HepG2 (cell line): ENCODE results near the gene IQCM. TPM values are rescaled to one million over a fixed set of nuclear protein-coding genes. Genes with fewer than 3 reads are reported as not detected.

Source experiments
- ATAC-seq: fragments of 200-7000 bp; cut with Tn5 transposase; 3 replicates; pipeline ENCODE4 v1.9.1; 2020; ENCODE audit warnings: mild to moderate bottlenecking, moderate library complexity
- BruUV-seq: library from RNA; stranded (reverse); fragments of 400-500 nt; replicated peaks from 2 replicates; lab custom pipeline; 2021; lab: Mats Ljungman, UMichigan
- CTCF ChIA-PET: fragments of 300-600 bp; formaldehyde crosslinking; extraction: SDS; loops from one replicate; lab custom pipeline; 2021; ENCODE audit warnings: low total read pairs, inconsistent platforms, low intra/inter-chr PET ratio; lab: Yijun Ruan, JAX
- POLR2A ChIA-PET: fragments of 350-600 bp; sonication (Branson Sonifier 250); formaldehyde crosslinking; loops from one replicate; lab custom pipeline; 2020; ENCODE audit warnings: antibody characterized with exemption, inconsistent platforms; lab: Yijun Ruan, JAX
- DNase-seq: peaks from one replicate; pipeline ENCODE4 v3.0.0-alpha.2; 2015; ENCODE audit warnings: low spot score
- FAIRE-seq: peaks from 3 replicates; lab custom pipeline; 2011; peaks lifted over from hg19 to GRCh38; lab: Jason Lieb, UNC
- H2AFZ ChIP-seq: one replicate; pipeline ENCODE4 v1.6.1; 2011; ENCODE audit warnings: low read length, inconsistent platforms
- H3K27ac ChIP-seq: fragments of 300-600 bp; 3 replicates; pipeline ENCODE4 v1.8.0; 2011; ENCODE audit warnings: mixed run types, mild to moderate bottlenecking, mixed read lengths, low read length, inconsistent platforms; ENCODE audit not compliant: insufficient read depth; ENCODE audit errors: extremely low read length
- H3K27me3 ChIP-seq, 2 experiments: fragments of 200-600 bp in 1 of 2; 2 replicates in 1 of 2; 3 replicates in 1 of 2; pipeline versions ENCODE4 v1.6.0 to v1.8.0; 2011; ENCODE audit warnings: low read length in 2 of 2, mild to moderate bottlenecking in 2 of 2, moderate library complexity in 2 of 2, inconsistent platforms in 1 of 2; ENCODE audit not compliant: insufficient read depth in 2 of 2, control insufficient read depth in 1 of 2
- H3K36me3 ChIP-seq, 2 experiments: fragments of 200-600 bp in 1 of 2; replicated peaks in 1 of 2; 2 replicates in 1 of 2; 3 replicates in 1 of 2; pipeline versions ENCODE4 v1.5.1 to v1.8.0; 2011; ENCODE audit warnings: low read length in 2 of 2, inconsistent platforms in 1 of 2; ENCODE audit not compliant: insufficient read depth in 2 of 2, control insufficient read depth in 1 of 2
- H3K4me1 ChIP-seq: 2 replicates; pipeline ENCODE4 v1.5.1; 2012; ENCODE audit warnings: low read length, inconsistent platforms; ENCODE audit not compliant: insufficient read depth
- H3K4me2 ChIP-seq: 2 replicates; pipeline ENCODE4 v1.6.0; 2011; ENCODE audit warnings: low read depth, low read length, inconsistent platforms
- H3K4me3 ChIP-seq, 3 experiments: fragments of 200-600 bp in 1 of 3; sonication (generic), shearing (Covaris generic) in 1 of 3; replicated peaks in 1 of 3; 2 replicates each; pipeline ENCODE4 v1.5.1; 2011 to 2016; ENCODE audit warnings: low read length in 3 of 3, inconsistent platforms in 2 of 3, low read depth in 2 of 3, mild to moderate bottlenecking in 2 of 3, control low read depth in 1 of 3, mixed read lengths in 1 of 3; ENCODE audit not compliant: insufficient read depth in 1 of 3
- H3K79me2 ChIP-seq: one replicate; pipeline ENCODE4 v1.6.1; 2011; ENCODE audit warnings: low read length, inconsistent platforms; ENCODE audit not compliant: insufficient read depth
- H3K9ac ChIP-seq: 2 replicates; pipeline ENCODE4 v1.6.0; 2011; ENCODE audit warnings: mild to moderate bottlenecking, low read depth, low read length, inconsistent platforms; ENCODE audit not compliant: insufficient read depth
- H3K9me3 ChIP-seq: 2 replicates; pipeline ENCODE4 v1.5.1; 2012; ENCODE audit warnings: mild to moderate bottlenecking, low read length
- H4K20me1 ChIP-seq: 2 replicates; pipeline ENCODE4 v1.6.0; 2011; ENCODE audit warnings: inconsistent platforms, mild to moderate bottlenecking, low read length, moderate library complexity; ENCODE audit not compliant: insufficient read depth
- ARNT2 ChIP-seq: sonication (generic); formaldehyde crosslinking; IDR thresholded peaks from 2 replicates; pipeline ENCODE4 v1.8.0; 2022; ENCODE audit warnings: mild to moderate bottlenecking, low read depth, missing genetic modification reagents, moderate library complexity
- ATRX ChIP-seq: sonication (generic); formaldehyde crosslinking; IDR thresholded peaks from 2 replicates; pipeline ENCODE4 v1.4.0; 2020; ENCODE audit warnings: missing genetic modification reagents, borderline replicate concordance
- CEBPB ChIP-seq: IDR thresholded peaks from 2 replicates; pipeline ENCODE4 v1.6.1; 2011; ENCODE audit warnings: low read depth, low read length, improper control_type of control experiment, borderline replicate concordance
- CHD2 ChIP-seq: IDR thresholded peaks from 2 replicates; pipeline ENCODE4 v1.6.1; 2011; ENCODE audit warnings: low read depth, low read length, improper control_type of control experiment
- DRAP1 ChIP-seq: IDR thresholded peaks from 2 replicates; pipeline ENCODE4 v1.6.1; 2016; ENCODE audit warnings: missing genetic modification reagents, missing compliant biosample characterization
- FOXP1 ChIP-seq, 2 experiments: fragments of 450-650 bp in 1 of 2; IDR thresholded peaks; 2 replicates each; pipeline ENCODE4 v1.6.1; 2017 to 2018; ENCODE audit warnings: antibody characterized with exemption in 1 of 2
- GABPA ChIP-seq, 2 experiments: IDR thresholded peaks; 2 replicates each; pipeline ENCODE4 v1.6.1; 2011 to 2016; ENCODE audit warnings: low read depth in 2 of 2, low read length in 1 of 2, missing biosample characterization in 1 of 2, missing genetic modification characterization in 1 of 2
- HHEX ChIP-seq: IDR thresholded peaks from 2 replicates; pipeline ENCODE4 v1.6.1; 2016; ENCODE audit warnings: control low read depth
- NCOA1 ChIP-seq: sonication (generic); formaldehyde crosslinking; IDR thresholded peaks from 2 replicates; pipeline ENCODE4 v1.9.0; 2021; ENCODE audit warnings: missing genetic modification reagents
- NFIC ChIP-seq: IDR thresholded peaks from 2 replicates; pipeline ENCODE4 v1.6.1; 2012; ENCODE audit warnings: mild to moderate bottlenecking, low read length, inconsistent platforms
- SALL2 ChIP-seq: sonication (generic); formaldehyde crosslinking; IDR thresholded peaks from 2 replicates; pipeline ENCODE4 v1.8.1; 2023; ENCODE audit warnings: mild to moderate bottlenecking, missing genetic modification reagents, inconsistent platforms
- TARDBP ChIP-seq: sonication (generic); formaldehyde crosslinking; IDR thresholded peaks from 2 replicates; pipeline ENCODE4 v1.8.0; 2022; ENCODE audit warnings: mild to moderate bottlenecking, missing genetic modification reagents
- TBP ChIP-seq: sonication (generic); formaldehyde crosslinking; IDR thresholded peaks from 2 replicates; pipeline ENCODE4 v1.5.0; 2020; ENCODE audit warnings: missing genetic modification reagents
- TP53 ChIP-seq: sonication (generic); formaldehyde crosslinking; conservative IDR thresholded peaks from 2 replicates; pipeline ENCODE4 v1.4.0; 2020; ENCODE audit warnings: missing genetic modification reagents
- ZNF232 ChIP-seq: sonication (generic); formaldehyde crosslinking; IDR thresholded peaks from 2 replicates; pipeline ENCODE4 v1.4.0; 2020; ENCODE audit warnings: missing genetic modification reagents, borderline replicate concordance
- ZNF543 ChIP-seq: sonication (generic); formaldehyde crosslinking; IDR thresholded peaks from 2 replicates; pipeline ENCODE4 v1.4.0; 2020; ENCODE audit warnings: mild to moderate bottlenecking, missing genetic modification reagents
- WGBS: methylation state at CpG from one replicate; pipeline ENCODE4 v1.1.6; 2017; ENCODE audit warnings: low lambda C conversion rate; 5-methylcytosine and 5-hydroxymethylcytosine counted together
- in situ Hi-C: cut with HindIII; loops from 2 replicates; pipeline ENCODE4 v1.10.0; 2017; ENCODE audit warnings: low pct_unique_long_range_greater_than_20kb; ENCODE audit not compliant: extremely low pct_ligation_motif_present
- intact Hi-C: fragments of 100-400 bp; cut with micrococcal nuclease; formaldehyde crosslinking; loops from one replicate; pipeline ENCODE4 v1.10.0; 2022; ENCODE audit not compliant: unreplicated experiment
- polyA plus RNA-seq, 8 experiments: library from polyadenylated mRNA; depleted of rRNA in 3 of 8; stranded (reverse) in 7 of 8; unstranded in 1 of 8; fragments of >200 nt; fragmentation: Illumina TruSeq in 4 of 8; extraction: Trizol in 4 of 8; gene quantifications; 2 replicates each; pipeline versions ENCODE4 v1.2.1 to v1.2.3, GENCODE V29; 2011 to 2016; ENCODE audit warnings: low read depth in 4 of 8, missing spikeins in 1 of 8, mixed read lengths in 1 of 8; ENCODE audit not compliant: insufficient read depth in 1 of 8
- total RNA-seq, 5 experiments: library from RNA; depleted of rRNA; stranded (reverse); fragments of >200 nt; fragmentation: Illumina TruSeq; extraction: Trizol; gene quantifications; 2 replicates each; pipeline ENCODE4 v1.2.3, GENCODE V29; 2016; ENCODE audit warnings: low read depth in 1 of 5
- TF ChIP-seq, protein P1 (sequence below): sonication (generic); formaldehyde crosslinking; IDR thresholded peaks from 2 replicates; pipeline ENCODE4 v1.4.0; 2020; ENCODE audit warnings: mild to moderate bottlenecking, missing genetic modification reagents

The IQCM gene
- total and polyA plus RNA-seq, 2 of the 13 experiments (the other 11 are each of a cell fraction or from before 2014, with no cell fraction given): not detected

DNA sequence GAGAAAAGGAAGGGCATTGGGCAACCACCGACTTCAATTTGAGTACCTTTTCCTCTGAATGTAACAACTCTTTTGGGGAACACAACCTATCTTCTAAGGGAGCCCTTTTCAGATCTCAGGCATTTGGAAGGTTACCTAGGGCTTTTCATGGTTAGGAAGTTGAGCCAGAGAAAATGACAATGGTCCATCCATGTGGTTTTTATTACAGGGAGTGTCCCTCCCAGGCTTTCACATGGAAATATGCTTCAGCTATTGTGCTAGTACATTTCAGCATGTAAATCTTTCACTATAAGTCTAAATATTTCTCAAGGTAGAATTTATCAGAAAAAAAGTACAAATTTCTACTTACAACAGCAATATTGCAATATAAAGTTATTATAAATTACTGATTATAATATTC is 259.8 kb downstream of the IQCM start:
- no peak for TF ChIP-seq HHEX (CRISPR knock-in tag)
- TF ChIP-seq TBP (CRISPR knock-in tag): no peak
- TF ChIP-seq ZNF232 (CRISPR knock-in tag): no peak
- TF ChIP-seq ATRX (CRISPR knock-in tag): no peak
- TF ChIP-seq CEBPB: no peak
- TF ChIP-seq DRAP1 (CRISPR knock-in tag): no peak
- no TSS peak for BruUV-seq
- Histone ChIP-seq H3K4me2 (no peak overlapping the region), H3K9me3 (peaks cover 35% of the 10 kb centered on the region), H3K27me3 (no peaks in the 10 kb centered on the region; a peak in 1 of 5 replicates), H3K79me2 (no peaks in the 10 kb centered on the region), H3K36me3 (no peaks in the 10 kb centered on the region), H3K4me3 (no peak overlapping the region), H2AFZ (no peak overlapping the region), H3K4me1 (no peaks in the 10 kb centered on the region), H4K20me1 (no peaks in the 10 kb centered on the region), H3K9ac (no peak overlapping the region), H3K27ac (no peak overlapping the region)
- ChIA-PET CTCF (no interaction called here), POLR2A (no interaction called here)
- WGBS: 13% methylated on average over 1 of the region's 1 CpG
- FAIRE-seq: no peak
- in situ Hi-C loops: no loop called here
- intact Hi-C loops: no loop called here
- DNase-seq: no peak
- no peak for ATAC-seq

GRCh38 chr4:149555146-149555545 is 260.5 kb downstream of the IQCM start:
- Histone ChIP-seq H3K79me2 (no peaks in the 10 kb centered on the region), H3K4me2 (no peak overlapping the region), H3K9me3 (peaks cover 34% of the 10 kb centered on the region), H3K4me3 (no peak overlapping the region), H3K27me3 (no peaks in the 10 kb centered on the region; a peak in 1 of 5 replicates), H3K36me3 (no peaks in the 10 kb centered on the region), H2AFZ (no peak overlapping the region), H3K27ac (no peak overlapping the region), H3K9ac (no peak overlapping the region), H4K20me1 (no peaks in the 10 kb centered on the region), H3K4me1 (no peaks in the 10 kb centered on the region)
- POLR2A ChIA-PET: no interaction called here
- intact Hi-C loops (no loop called here), in situ Hi-C loops (no loop called here)
- CTCF ChIA-PET: no interaction called here
- no peak for FAIRE-seq
- 0% methylated on average over 1 of the region's 1 CpG for WGBS
- BruUV-seq: no TSS peak
- no peak for DNase-seq
- ATAC-seq: no peak
- TF ChIP-seq CHD2: no peak
- TF ChIP-seq FOXP1 (IDR thresholded peaks at IDR 0.05): no peak
- TF ChIP-seq FOXP1 (CRISPR knock-in tag; IDR thresholded peaks at IDR 0.05): no peak
- TF ChIP-seq GABPA (IDR thresholded peaks at IDR 0.05; ENCODE audit: low read depth, low read length): no peak
- TF ChIP-seq GABPA (CRISPR knock-in tag; IDR thresholded peaks at IDR 0.05; ENCODE audit: low read depth): no peak
- TF ChIP-seq SALL2: no peak
- no peak for TF ChIP-seq TP53 (CRISPR knock-in tag)
- no peak for TF ChIP-seq NCOA1 (CRISPR knock-in tag)
- no peak for TF ChIP-seq TARDBP (CRISPR knock-in tag)
- no peak for TF ChIP-seq ARNT2 (CRISPR knock-in tag)
- no peak for TF ChIP-seq ZNF543 (CRISPR knock-in tag)
- TF ChIP-seq, protein P1, sequence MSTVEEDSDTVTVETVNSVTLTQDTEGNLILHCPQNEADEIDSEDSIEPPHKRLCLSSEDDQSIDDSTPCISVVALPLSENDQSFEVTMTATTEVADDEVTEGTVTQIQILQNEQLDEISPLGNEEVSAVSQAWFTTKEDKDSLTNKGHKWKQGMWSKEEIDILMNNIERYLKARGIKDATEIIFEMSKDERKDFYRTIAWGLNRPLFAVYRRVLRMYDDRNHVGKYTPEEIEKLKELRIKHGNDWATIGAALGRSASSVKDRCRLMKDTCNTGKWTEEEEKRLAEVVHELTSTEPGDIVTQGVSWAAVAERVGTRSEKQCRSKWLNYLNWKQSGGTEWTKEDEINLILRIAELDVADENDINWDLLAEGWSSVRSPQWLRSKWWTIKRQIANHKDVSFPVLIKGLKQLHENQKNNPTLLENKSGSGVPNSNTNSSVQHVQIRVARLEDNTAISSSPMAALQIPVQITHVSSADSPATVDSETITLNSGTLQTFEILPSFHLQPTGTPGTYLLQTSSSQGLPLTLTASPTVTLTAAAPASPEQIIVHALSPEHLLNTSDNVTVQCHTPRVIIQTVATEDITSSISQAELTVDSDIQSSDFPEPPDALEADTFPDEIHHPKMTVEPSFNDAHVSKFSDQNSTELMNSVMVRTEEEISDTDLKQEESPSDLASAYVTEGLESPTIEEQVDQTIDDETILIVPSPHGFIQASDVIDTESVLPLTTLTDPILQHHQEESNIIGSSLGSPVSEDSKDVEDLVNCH (CRISPR knock-in tag): no peak
- no peak for TF ChIP-seq NFIC
